H1 (cell line): ENCODE results near the gene SLC22A3. TPM values are rescaled to one million over a fixed set of nuclear protein-coding genes. Genes with fewer than 3 reads are reported as not detected.

ENCODE experiments used
- ATF3 ChIP-seq: IDR thresholded peaks from 2 replicates; pipeline ENCODE4 v1.6.1; 2011; ENCODE audit warnings: low read depth, mild to moderate bottlenecking, low read length; ENCODE audit not compliant: insufficient read depth
- CHD7 ChIP-seq: fragments of 300-600 bp; sonication (generic); IDR thresholded peaks from 2 replicates; pipeline ENCODE4 v1.7.1; 2012; ENCODE audit warnings: low read length, moderate library complexity, mild to moderate bottlenecking, inconsistent platforms; ENCODE audit not compliant: insufficient replicate concordance
- EZH2 ChIP-seq: fragments of 200-600 bp; sonication (generic); IDR thresholded peaks from 2 replicates; pipeline ENCODE4 v1.7.1; 2012; ENCODE audit warnings: low read depth, mild to moderate bottlenecking, moderate library complexity, low read length, inconsistent platforms; ENCODE audit not compliant: severe bottlenecking
- FOSL1 ChIP-seq: IDR thresholded peaks from 2 replicates; pipeline ENCODE4 v1.6.1; 2011; ENCODE audit warnings: mild to moderate bottlenecking, low read depth, low read length, moderate library complexity; ENCODE audit not compliant: insufficient read depth
- HDAC6 ChIP-seq: IDR thresholded peaks from one replicate; pipeline ENCODE4 v1.7.1; 2012; ENCODE audit warnings: low read depth, mild to moderate bottlenecking, inconsistent platforms, low read length, moderate library complexity
- KDM4A ChIP-seq: IDR thresholded peaks from one replicate; pipeline ENCODE4 v1.7.1; 2012; ENCODE audit warnings: low read depth, mild to moderate bottlenecking, moderate library complexity, low read length, inconsistent platforms; ENCODE audit not compliant: severe bottlenecking
- NANOG ChIP-seq: IDR thresholded peaks from 2 replicates; pipeline ENCODE4 v1.6.1; 2011; ENCODE audit warnings: low read length, low read depth, mild to moderate bottlenecking, inconsistent platforms; ENCODE audit not compliant: insufficient read depth, poor library complexity, severe bottlenecking
- TBP ChIP-seq: IDR thresholded peaks from 2 replicates; pipeline ENCODE4 v1.6.1; 2011; ENCODE audit warnings: low read depth, low read length, improper control_type of control experiment
- USF2 ChIP-seq: IDR thresholded peaks from 2 replicates; pipeline ENCODE4 v1.6.1; 2011; ENCODE audit warnings: low read length, improper control_type of control experiment
- polyA plus RNA-seq, 7 experiments: library from polyadenylated mRNA; depleted of rRNA in 3 of 7; stranded (reverse) in 5 of 7; unstranded in 2 of 7; fragments of >200 nt in 5 of 7; fragments of 200-250 nt in 2 of 7; gene quantifications; 1 replicate in 5 of 7; 2 replicates in 1 of 7; 4 replicates in 1 of 7; pipeline versions ENCODE4 v1.2.1 to v1.2.3, GENCODE V29; 2011 to 2013; ENCODE audit warnings: missing spikeins in 2 of 7, mixed read lengths in 2 of 7
- total RNA-seq: library from RNA; stranded (reverse); fragmentation: NEBNext Ultra II Directional; extraction: Animal tissue kit (Norgen Biotek cat#: 25700); gene quantifications from 2 replicates; pipeline ENCODE4 v1.2.1, GENCODE V29; 2021

The SLC22A3 gene
- total and polyA plus RNA-seq, 2 of the 8 experiments (the other 6 are each of a cell fraction or from before 2014, with no cell fraction given), result 1.0 to 2.9 TPM

GRCh38 chr6:160382946-160383345 lies 34.8 kb downstream of the SLC22A3 start (continued):
- TF ChIP-seq CHD7 (no peak), NANOG (no peak), TBP (no peak), ATF3 (no peak), USF2 (no peak), FOSL1 (no peak), EZH2 (no peak), KDM4A (no peak), HDAC6 (no peak)
